IMR-90 (cell line): ENCODE results near the gene DNAH6. TPM values are rescaled to one million over a fixed set of nuclear protein-coding genes. Genes with fewer than 3 reads are reported as not detected.
A peak's percentile ranks its signal among the peaks of the same experiment; 100 is the strongest.

Source experiments
- ATAC-seq: fragments of 200-7000 bp; cut with Tn5 transposase; 2 replicates; pipeline ENCODE4 v1.9.1; 2020; ENCODE audit warnings: low read depth, mild to moderate bottlenecking, moderate library complexity
- BruUV-seq: library from RNA; stranded (reverse); fragments of 400-500 nt; replicated peaks from 2 replicates; lab custom pipeline; 2021; lab: Mats Ljungman, UMichigan
- CTCF ChIA-PET: fragments of 300-600 bp; formaldehyde crosslinking; extraction: SDS; loops from one replicate; lab custom pipeline; 2021; ENCODE audit warnings: antibody characterized with exemption; lab: Yijun Ruan, JAX
- POLR2A ChIA-PET: fragments of 300-600 bp; sonication (Branson Sonifier 250); formaldehyde crosslinking; loops from one replicate; lab custom pipeline; 2022; ENCODE audit warnings: antibody characterized with exemption; ENCODE audit not compliant: unreplicated experiment; lab: Charles Lee
- DNase-seq: peaks from one replicate; pipeline ENCODE4 v3.0.0; 2013
- H2AFZ ChIP-seq: replicated peaks from 2 replicates; pipeline ENCODE3; 2013; ENCODE audit warnings: low read length, mild to moderate bottlenecking; ENCODE audit not compliant: poor library complexity
- H2AK5ac ChIP-seq: 2 replicates; pipeline ENCODE4 v1.6.1; 2013; ENCODE audit warnings: low read depth, low read length, inconsistent platforms
- H2AK9ac ChIP-seq: replicated peaks from 2 replicates; pipeline ENCODE3; 2013; ENCODE audit warnings: mild to moderate bottlenecking, low read depth, low read length, moderate library complexity; ENCODE audit not compliant: poor library complexity
- H2BK120ac ChIP-seq: 2 replicates; pipeline ENCODE4 v1.6.1; 2013; ENCODE audit warnings: low read depth, low read length, inconsistent platforms
- H2BK15ac ChIP-seq: 3 replicates; pipeline ENCODE4 v1.6.1; 2013; ENCODE audit warnings: low read depth, low read length, inconsistent platforms
- H2BK20ac ChIP-seq: 2 replicates; pipeline ENCODE4 v1.6.1; 2013; ENCODE audit warnings: low read depth, mild to moderate bottlenecking, inconsistent platforms, low read length, moderate library complexity
- H2BK5ac ChIP-seq: 2 replicates; pipeline ENCODE4 v1.6.1; 2013; ENCODE audit warnings: mild to moderate bottlenecking, low read depth, low read length, inconsistent platforms; ENCODE audit not compliant: poor library complexity, severe bottlenecking
- H3K14ac ChIP-seq: replicated peaks from 2 replicates; pipeline ENCODE4 v1.6.1; 2013; ENCODE audit warnings: low read depth, low read length, inconsistent platforms
- H3K18ac ChIP-seq: 2 replicates; pipeline ENCODE4 v1.6.1; 2013; ENCODE audit warnings: low read depth, low read length, control low read depth
- H3K23ac ChIP-seq: 2 replicates; pipeline ENCODE4 v1.6.1; 2013; ENCODE audit warnings: low read depth, low read length, inconsistent platforms
- H3K27ac ChIP-seq: 2 replicates; pipeline ENCODE4 v1.5.1; 2013; ENCODE audit warnings: mild to moderate bottlenecking, control low read depth, low read length; ENCODE audit not compliant: insufficient read depth
- H3K27me3 ChIP-seq: 2 replicates; pipeline ENCODE4 v1.6.1; 2013; ENCODE audit warnings: low read length; ENCODE audit not compliant: control insufficient read depth, insufficient read depth
- H3K36me3 ChIP-seq: 2 replicates; pipeline ENCODE4 v1.6.1; 2013; ENCODE audit warnings: low read length, mixed read lengths; ENCODE audit not compliant: control insufficient read depth, insufficient read depth
- H3K4ac ChIP-seq: 2 replicates; pipeline ENCODE4 v1.6.1; 2013; ENCODE audit warnings: low read depth, low read length, inconsistent platforms
- H3K4me1 ChIP-seq: 2 replicates; pipeline ENCODE4 v1.6.1; 2013; ENCODE audit warnings: low read length, mixed read lengths; ENCODE audit not compliant: control insufficient read depth, insufficient read depth
- H3K4me2 ChIP-seq: 2 replicates; pipeline ENCODE4 v1.6.1; 2013; ENCODE audit warnings: low read depth, mild to moderate bottlenecking, control low read depth, low read length, moderate library complexity
- H3K4me3 ChIP-seq: 2 replicates; pipeline ENCODE4 v1.5.1; 2013; ENCODE audit warnings: low read depth, mild to moderate bottlenecking, control low read depth, low read length, moderate library complexity; ENCODE audit not compliant: insufficient read depth
- H3K56ac ChIP-seq: 2 replicates; pipeline ENCODE4 v1.6.1; 2013; ENCODE audit warnings: low read length, inconsistent platforms; ENCODE audit not compliant: insufficient read depth; ENCODE audit errors: extremely low read depth
- H3K79me1 ChIP-seq, 2 experiments: 2 replicates each; pipeline ENCODE4 v1.6.1; 2013; ENCODE audit warnings: low read length in 2 of 2, inconsistent platforms in 1 of 2, low read depth in 1 of 2
- H3K9ac ChIP-seq: 2 replicates; pipeline ENCODE4 v1.6.1; 2013; ENCODE audit warnings: low read depth, low read length, control low read depth
- H3K9me1 ChIP-seq: 2 replicates; pipeline ENCODE4 v1.6.1; 2013; ENCODE audit warnings: low read length, inconsistent platforms; ENCODE audit not compliant: insufficient read depth
- H3K9me3 ChIP-seq: 2 replicates; pipeline ENCODE4 v1.6.1; 2013; ENCODE audit warnings: low read length; ENCODE audit not compliant: control insufficient read depth, insufficient read depth
- H4K20me1 ChIP-seq: 2 replicates; pipeline ENCODE4 v1.6.1; 2013; ENCODE audit warnings: low read length, inconsistent platforms; ENCODE audit not compliant: insufficient read depth
- H4K5ac ChIP-seq: 2 replicates; pipeline ENCODE4 v1.6.1; 2013; ENCODE audit warnings: mild to moderate bottlenecking, low read depth, low read length, control low read depth
- H4K8ac ChIP-seq, 2 experiments: 2 replicates each; pipeline ENCODE4 v1.6.1; 2013; ENCODE audit warnings: low read depth in 2 of 2, low read length in 2 of 2, control low read depth in 1 of 2, inconsistent platforms in 1 of 2
- H4K91ac ChIP-seq: 2 replicates; pipeline ENCODE4 v1.6.1; 2013; ENCODE audit warnings: low read depth, low read length, inconsistent platforms; ENCODE audit not compliant: insufficient read depth
- CEBPB ChIP-seq: IDR thresholded peaks from 2 replicates; pipeline ENCODE4 v1.6.1; 2012; ENCODE audit warnings: low read depth, low read length, improper control_type of control experiment
- FOS ChIP-seq: fragments of 150-350 bp; IDR thresholded peaks from 2 replicates; pipeline ENCODE4 v1.6.1; 2016; ENCODE audit warnings: low read depth, low read length
- POLR2A ChIP-seq: IDR thresholded peaks from 2 replicates; pipeline ENCODE4 v1.6.1; 2012; ENCODE audit warnings: mild to moderate bottlenecking, low read depth, low read length
- RFX5 ChIP-seq: IDR thresholded peaks from 2 replicates; pipeline ENCODE4 v1.8.0; 2012; ENCODE audit warnings: low read depth, mild to moderate bottlenecking, low read length, moderate library complexity
- SMC3 ChIP-seq: fragments of 150-350 bp; IDR thresholded peaks from 2 replicates; pipeline ENCODE4 v1.6.1; 2016; ENCODE audit warnings: low read depth, mild to moderate bottlenecking, antibody characterized with exemption, low read length, moderate library complexity
- USF2 ChIP-seq: fragments of 150-350 bp; IDR thresholded peaks from 2 replicates; pipeline ENCODE4 v1.6.1; 2017; ENCODE audit warnings: mild to moderate bottlenecking, antibody characterized with exemption, low read length, low read depth
- WGBS, 2 experiments: methylation state at CpG; one replicate each; pipeline versions ENCODE4 v1.1.5 to v1.1.7; 2013; ENCODE audit warnings: missing lambda C conversion rate in 2 of 2; ENCODE audit not compliant: insufficient read length in 1 of 2; ENCODE audit errors: extremely low coverage in 2 of 2; 5-methylcytosine and 5-hydroxymethylcytosine counted together
- dilution Hi-C: fragments of 300-500 bp; cut with HindIII; formaldehyde crosslinking; loops from one replicate; pipeline ENCODE4 v1.14.3; 2018; ENCODE audit warnings: low sequenced_read_pairs; ENCODE audit not compliant: unreplicated experiment
- in situ Hi-C: fragments of 300-500 bp; cut with MboI; formaldehyde crosslinking; loops from 3 replicates; pipeline ENCODE4 v1.14.3; 2019; ENCODE audit warnings: low sequenced_read_pairs, inconsistent platforms, mixed read lengths
- intact Hi-C: fragments of 100-400 bp; cut with micrococcal nuclease; formaldehyde crosslinking; loops from 2 replicates; pipeline ENCODE4 v1.10.0; 2022
- polyA plus RNA-seq, 3 experiments: library from polyadenylated mRNA; depleted of rRNA; stranded (reverse); fragments of >200 nt; gene quantifications; 2 replicates each; pipeline ENCODE4 v1.2.3, GENCODE V29; 2012; ENCODE audit warnings: low replicate concordance in 1 of 3
- total RNA-seq: library from RNA; depleted of rRNA; stranded (reverse); fragments of >200 nt; gene quantifications from 2 replicates; pipeline ENCODE4 v1.2.3, GENCODE V29; 2012

DNAH6 gene
- total and polyA plus RNA-seq, 2 of the 4 experiments (the other 2 are of a cell fraction) = under 0.01 to 0.07 TPM

DNA sequence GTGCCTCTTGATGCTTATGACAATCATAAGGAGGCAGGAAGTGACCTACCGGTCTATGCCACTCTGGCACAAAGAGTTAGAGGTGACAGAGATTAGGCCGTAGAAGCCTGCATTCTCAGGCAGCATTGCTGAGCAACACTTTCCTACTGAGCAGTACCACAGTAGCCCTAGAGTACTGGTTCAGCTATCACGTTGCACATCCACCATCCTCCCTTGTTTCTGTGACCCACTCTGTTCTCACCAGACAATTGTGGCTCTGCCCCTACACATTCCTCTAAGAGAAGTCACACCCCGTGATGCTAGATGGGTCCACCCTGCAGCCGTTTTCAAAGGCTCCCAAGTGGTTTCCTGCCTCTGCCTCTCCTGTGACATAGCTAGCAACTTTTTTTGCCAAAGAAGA lies 34.6 kb upstream of the DNAH6 start:
- H3K36me3 ChIP-seq = no peaks in the 10 kb centered on the region
- peak overlapping the region; percentile 57 for H3K14ac ChIP-seq
- no peak for TF ChIP-seq SMC3
- TF ChIP-seq USF2 = peak; percentile 27; the same call in 1 of the 2 replicates
- TF ChIP-seq RFX5 = no peak
- 0 out of 2 replicates have a peak, but pooled peaks have one; percentile 14 for TF ChIP-seq FOS
- TF ChIP-seq POLR2A = no peak
- 0 out of 2 replicates have a peak, but pooled peaks have one; percentile 19 for TF ChIP-seq CEBPB
- H3K9me1 ChIP-seq = peaks cover 11% of the 10 kb centered on the region
- peak overlapping the region; percentile 62 for H2BK120ac ChIP-seq
- H3K4me3 ChIP-seq = no peak overlapping the region
- peak overlapping the region; percentile 61; the same call in 1 of the 2 replicates for H4K5ac ChIP-seq
- no peak overlapping the region for H3K56ac ChIP-seq
- WGBS, 2 experiments = 0% methylated on average over 1 of the region's 5 CpGs; no CpG with 5 or more reads in 1 of the 2 experiments
- peak overlapping the region; percentile 15; the same call in 1 of the 2 replicates for H2AK5ac ChIP-seq
- CTCF ChIA-PET = no interaction called here
- H3K9me3 ChIP-seq = peaks cover 8% of the 10 kb centered on the region
- intact Hi-C loops (no loop called here), dilution Hi-C loops (no loop called here), in situ Hi-C loops (loop anchor here (25.0 kb wide), 1 partner anchor 806 kb away; no protein-coding TSS in a partner anchor)
- peak overlapping the region; percentile 42 to 69; a peak in 3 of 4 replicates for H4K8ac ChIP-seq
- H3K27me3 ChIP-seq = no peaks in the 10 kb centered on the region
- H3K23ac ChIP-seq = peak overlapping the region; percentile 6; the same call in 1 of the 2 replicates
- H3K4me1 ChIP-seq = peaks cover 6% of the 10 kb centered on the region
- no peaks in the 10 kb centered on the region for H3K79me1 ChIP-seq
- ATAC-seq (peak; percentile 91), DNase-seq (peak; percentile 77)
- H3K27ac ChIP-seq = no peak overlapping the region
- H4K91ac ChIP-seq = peak overlapping the region; percentile 17; the same call in 1 of the 2 replicates
- no peak overlapping the region for H3K9ac ChIP-seq
- POLR2A ChIA-PET = no interaction called here
- H3K4me2 ChIP-seq = no peak overlapping the region
- BruUV-seq = no TSS peak
- H4K20me1 ChIP-seq = no peaks in the 10 kb centered on the region
- peak overlapping the region; percentile 49 for H3K4ac ChIP-seq
- H2AK9ac ChIP-seq = peak overlapping the region; percentile 8
- H2AFZ ChIP-seq = peak overlapping the region; percentile 75
- peak overlapping the region; percentile 18 for H2BK5ac ChIP-seq
- H2BK20ac ChIP-seq = peak overlapping the region; percentile 45
- peak overlapping the region; percentile 17; the same call in 2 of the 3 replicates for H2BK15ac ChIP-seq
- peak overlapping the region; percentile 68; the same call in 1 of the 2 replicates for H3K18ac ChIP-seq
